HG03460 (cell line): ENCODE data around the gene SULT1A2.
"Not testable (repeated sequence)": the region's sequence is repeated elsewhere in the genome, so short reads cannot be mapped to it uniquely, and the experiment has no call there.

Source experiments
- ATAC-seq: cut with Tn5 transposase; IDR thresholded peaks from one replicate; pipeline ENCODE4 v1.9.1; 2021; ENCODE audit not compliant: unreplicated experiment

The SULT1A2 gene

DNA sequence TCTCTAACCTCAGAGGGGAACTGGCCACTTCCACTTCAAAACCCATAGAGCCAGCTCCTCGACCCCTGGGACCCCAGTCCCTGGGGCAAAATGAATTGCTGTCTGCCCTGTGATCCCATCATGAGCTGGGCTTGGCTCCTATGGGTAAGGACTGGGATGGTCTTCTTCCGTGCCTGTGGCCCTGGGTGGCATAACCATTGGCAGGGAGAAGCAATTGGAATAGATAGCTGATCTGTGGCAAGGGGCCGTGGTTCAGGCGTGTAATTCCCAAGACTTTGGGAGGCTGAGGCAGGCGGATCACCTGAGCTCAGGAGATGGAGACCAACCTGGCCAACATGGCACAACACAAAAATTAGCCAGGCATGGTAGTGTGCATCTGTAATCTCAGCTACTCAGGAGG is 4.3 kb downstream of the SULT1A2 start:
- ATAC-seq = no peak

- ATAC-seq = no peak
Measured at GRCh38 chr16:28591355-28591754, 5.5 kb downstream of the SULT1A2 start.

DNA sequence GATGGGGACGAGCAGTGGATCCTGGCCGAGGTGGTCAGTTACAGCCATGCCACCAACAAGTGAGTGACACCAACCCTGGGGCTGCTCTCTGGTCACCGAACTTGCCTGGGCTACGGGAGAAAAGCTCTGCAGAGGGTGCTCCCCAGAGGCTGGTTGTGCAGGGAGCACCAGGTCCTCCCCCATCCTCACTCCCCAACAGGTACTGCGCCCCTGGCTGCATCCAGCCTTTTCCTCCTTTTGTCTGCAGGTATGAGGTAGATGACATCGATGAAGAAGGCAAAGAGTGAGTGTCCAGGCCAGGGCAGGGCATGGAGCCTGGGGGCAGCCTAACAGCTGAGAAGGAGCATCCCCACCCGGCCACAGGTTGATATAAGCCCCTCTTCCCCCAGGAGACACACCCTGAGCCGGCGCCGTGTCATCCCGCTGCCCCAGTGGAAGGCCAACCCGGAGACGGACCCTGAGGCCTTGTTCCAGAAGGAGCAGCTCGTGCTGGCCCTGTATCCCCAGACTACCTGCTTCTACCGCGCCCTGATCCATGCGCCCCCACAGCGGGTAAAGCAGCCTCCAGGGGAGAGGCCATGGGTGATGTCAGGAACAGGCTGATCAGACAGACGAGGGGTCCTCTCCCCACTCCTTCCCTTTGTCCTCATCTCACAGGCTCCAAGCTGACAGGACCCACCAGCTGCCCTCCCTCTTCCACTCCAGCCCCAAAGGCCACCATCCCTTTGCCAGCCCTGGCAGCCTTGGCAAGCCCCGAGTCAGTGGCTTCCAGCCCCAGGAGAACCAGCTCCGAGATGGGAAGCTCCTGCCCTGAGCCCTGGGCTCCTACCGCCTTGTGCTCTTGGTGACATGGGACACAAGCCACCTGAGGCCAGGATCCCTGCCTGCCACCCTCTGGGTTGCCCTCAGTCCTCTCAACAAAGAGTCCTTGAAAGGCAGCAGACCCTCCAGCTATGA is 6.2 kb downstream of the SULT1A2 start:
- ATAC-seq = no peak

GRCh38 chr16:28589930-28590329 is 6.9 kb downstream of the SULT1A2 start:
- no peak for ATAC-seq

- ATAC-seq = no peak
Measured at GRCh38 chr16:28589069-28589468, 7.8 kb downstream of the SULT1A2 start.

- ATAC-seq = no peak
Measured at GRCh38 chr16:28587386-28587785, 9.5 kb downstream of the SULT1A2 start.

DNA sequence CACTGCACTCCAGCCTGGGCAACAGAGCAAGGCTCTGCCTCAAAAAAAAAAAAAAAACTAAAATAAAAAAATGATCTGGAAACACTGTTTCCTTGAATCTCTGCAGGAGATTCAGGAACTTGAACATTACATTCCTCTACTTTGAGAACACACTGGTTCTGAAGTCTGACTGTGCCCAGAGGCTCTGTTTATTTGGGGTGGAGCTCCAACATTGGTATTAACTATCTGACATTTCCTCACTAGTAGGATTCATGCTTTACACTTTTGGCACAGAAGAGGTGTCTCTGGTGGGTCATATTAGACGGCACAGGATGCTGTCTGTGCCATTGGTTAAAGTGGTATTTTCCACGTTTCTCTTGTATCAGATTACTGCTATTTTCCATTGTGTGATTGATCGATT is 10.4 kb downstream of the SULT1A2 start:
- ATAC-seq = no peak

- ATAC-seq = no peak
Measured at GRCh38 chr16:28585674-28586073, 11.2 kb downstream of the SULT1A2 start.

DNA sequence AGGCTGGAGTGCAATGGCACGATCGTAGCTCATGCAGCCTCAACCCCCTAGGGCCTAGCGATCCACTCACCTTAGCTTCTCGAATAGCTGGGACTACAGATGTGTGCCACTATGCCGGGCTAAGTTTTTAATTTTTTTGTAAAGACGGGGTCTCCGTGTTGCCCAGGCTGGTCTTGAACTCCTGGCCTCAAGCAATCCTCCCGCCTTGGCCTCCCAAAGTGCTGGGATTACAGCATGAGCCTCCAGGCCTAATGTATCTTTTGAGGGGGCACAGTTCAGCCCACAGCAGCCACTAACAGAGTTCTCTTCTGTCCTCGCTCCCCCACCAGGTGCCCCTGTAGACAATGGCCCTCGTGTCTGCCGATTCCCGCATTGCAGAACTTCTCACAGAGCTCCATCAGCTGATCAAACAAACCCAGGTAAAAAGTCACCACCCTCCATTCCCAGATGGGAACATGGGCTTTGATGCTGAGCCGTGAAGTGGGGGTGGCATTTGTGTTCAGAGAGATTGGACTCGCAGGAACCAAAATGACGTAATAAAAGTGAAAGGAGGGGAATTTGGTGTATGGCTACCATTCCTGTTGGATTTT is 16.0 kb downstream of the SULT1A2 start:
- ATAC-seq = no peak

- no peak for ATAC-seq
Measured at GRCh38 chr16:28575446-28576109, 21.3 kb downstream of the SULT1A2 start.

- ATAC-seq = no peak
Measured at GRCh38 chr16:28574925-28575324, 21.9 kb downstream of the SULT1A2 start.

DNA sequence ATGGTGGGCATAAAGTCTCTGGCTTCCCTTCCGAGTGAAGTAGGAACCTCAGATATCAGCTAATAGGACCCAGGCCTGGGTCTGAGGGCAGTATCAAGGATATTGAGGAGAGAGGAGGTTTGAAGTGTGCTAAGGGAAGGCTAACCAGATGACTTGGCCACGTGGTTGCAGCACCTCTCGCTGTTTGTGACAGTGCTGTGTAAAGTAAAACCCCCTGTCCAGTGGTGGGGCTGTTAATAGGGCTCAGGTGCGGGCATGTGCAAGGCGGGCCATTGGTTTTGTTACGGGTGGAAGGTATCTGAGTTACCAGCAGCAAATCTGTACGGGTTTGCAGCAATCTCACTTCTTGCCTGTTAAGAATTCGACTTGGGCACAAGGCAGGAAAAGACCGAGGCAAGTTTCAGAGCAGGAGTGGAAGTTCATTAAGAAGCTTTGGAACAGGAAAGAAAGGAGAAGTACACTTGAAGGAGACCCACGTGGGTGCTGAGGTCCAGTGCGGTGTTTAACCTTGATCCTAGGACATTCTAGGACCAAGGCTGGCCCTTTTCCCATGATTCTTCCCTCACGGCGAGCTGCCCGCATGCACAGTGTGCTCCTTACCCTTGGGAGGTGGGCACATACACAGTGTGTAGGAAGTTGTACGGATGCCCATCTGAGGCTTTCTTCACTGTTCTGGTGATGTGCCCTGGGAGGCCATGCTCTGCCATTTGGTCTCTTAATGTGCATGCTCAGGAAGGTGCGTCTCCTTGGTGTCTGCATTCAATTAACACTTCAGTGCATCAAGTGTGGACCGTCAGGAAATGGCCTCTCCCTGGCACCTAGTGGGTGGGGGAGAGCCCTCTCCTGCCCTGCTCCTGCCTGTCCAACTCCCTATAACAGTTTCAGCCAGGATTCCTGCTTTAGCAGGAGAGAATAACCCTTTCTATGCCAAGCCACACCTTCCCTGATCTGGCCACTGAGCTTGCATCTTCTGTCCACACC is 22.8 kb downstream of the SULT1A2 start:
- ATAC-seq = no peak

- no peak for ATAC-seq
Measured at GRCh38 chr16:28572696-28573510, 23.9 kb downstream of the SULT1A2 start.

- ATAC-seq = no peak
Measured at GRCh38 chr16:28569968-28570752, 26.7 kb downstream of the SULT1A2 start.

GRCh38 chr16:28569021-28569420 is 27.8 kb downstream of the SULT1A2 start:
- ATAC-seq = no peak

GRCh38 chr16:28567292-28567691 is 29.6 kb downstream of the SULT1A2 start:
- ATAC-seq = no peak

DNA sequence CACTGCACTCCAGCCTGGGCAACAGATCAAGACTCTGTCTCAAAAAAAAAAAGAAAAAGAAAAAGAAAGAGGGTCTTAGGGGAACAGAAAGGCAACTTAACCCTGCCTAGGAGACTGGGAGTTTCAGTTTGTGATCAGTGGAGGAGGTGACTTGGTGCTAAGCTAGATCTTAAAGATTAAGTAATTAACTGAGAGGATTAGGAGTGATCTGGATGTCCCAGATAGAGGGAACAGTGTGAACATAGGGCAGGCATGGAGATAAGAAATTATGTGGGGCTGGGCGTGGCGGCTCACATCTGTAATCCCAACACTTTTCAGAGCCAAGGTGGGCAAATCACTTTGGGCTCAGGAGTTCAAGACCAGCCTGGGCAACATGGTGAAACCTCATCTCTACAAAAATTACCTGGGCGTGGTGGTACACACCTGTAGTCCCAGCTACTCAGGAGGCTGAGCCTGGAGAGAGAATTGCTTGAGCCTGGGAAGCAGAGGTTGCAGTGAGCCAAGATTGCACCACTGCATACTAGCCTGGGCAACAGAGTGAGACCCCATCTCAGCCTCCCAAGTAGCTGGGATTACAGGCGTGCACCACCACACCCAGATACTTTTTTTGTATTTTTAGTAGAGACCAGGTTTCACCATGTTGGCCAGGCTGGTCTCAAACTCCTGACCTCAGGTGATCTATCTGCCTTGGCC is 30.5 kb downstream of the SULT1A2 start:
- not testable (repeated sequence) for ATAC-seq

- no peak for ATAC-seq
Measured at GRCh38 chr16:28563218-28563617, 33.6 kb downstream of the SULT1A2 start.
